ENCODE measurements around the gene PYGO2.
A peak's percentile ranks its signal among the peaks of the same experiment; 100 is the strongest.
"Not testable (repeated sequence)": the region's sequence is repeated elsewhere in the genome, so short reads cannot be mapped to it uniquely, and the experiment has no call there.

Gene PYGO2

DNA sequence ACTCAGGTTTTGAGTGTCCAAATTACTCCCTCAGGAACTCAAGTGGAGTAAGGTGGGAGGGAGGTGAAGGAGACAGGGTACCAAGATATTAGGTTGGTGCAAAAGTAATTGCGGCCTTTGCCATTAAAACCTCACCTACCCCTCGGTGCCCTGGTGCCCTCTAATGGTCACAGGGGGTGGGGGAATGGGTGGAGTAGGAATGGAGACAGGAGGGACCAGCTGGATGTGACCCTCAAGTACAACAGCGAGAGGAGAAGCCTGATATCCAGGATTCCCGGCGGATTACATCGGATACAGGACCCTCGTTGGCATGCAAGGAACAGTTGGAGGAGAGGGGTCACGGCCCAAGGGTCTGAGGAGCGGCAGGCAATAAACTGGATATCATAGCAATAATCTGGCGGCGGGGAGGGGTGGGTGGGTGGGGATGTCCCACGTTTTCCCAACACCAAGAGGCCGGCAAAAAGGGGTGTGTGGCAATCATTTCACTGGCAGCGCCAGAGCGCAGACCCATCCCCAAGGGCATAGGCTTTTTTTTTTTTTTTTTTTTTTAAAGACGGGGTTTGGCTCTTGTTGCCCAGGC, 36.7 kb upstream of the PYGO2 start:
- Histone ChIP-seq H3K27ac (replicated peaks) (no peak overlapping the region), H3K4me3 (replicated peaks; ENCODE audit: insufficient read depth, low read length) (no peak overlapping the region), H3K27me3 (ENCODE audit: insufficient read depth, poor library complexity, severe bottlenecking) (no peaks in the 10 kb centered on the region)
- DNase-seq (ENCODE audit: low read depth in 1 of 2, low spot score in 1 of 2): no peak
- TF ChIP-seq, protein P1, sequence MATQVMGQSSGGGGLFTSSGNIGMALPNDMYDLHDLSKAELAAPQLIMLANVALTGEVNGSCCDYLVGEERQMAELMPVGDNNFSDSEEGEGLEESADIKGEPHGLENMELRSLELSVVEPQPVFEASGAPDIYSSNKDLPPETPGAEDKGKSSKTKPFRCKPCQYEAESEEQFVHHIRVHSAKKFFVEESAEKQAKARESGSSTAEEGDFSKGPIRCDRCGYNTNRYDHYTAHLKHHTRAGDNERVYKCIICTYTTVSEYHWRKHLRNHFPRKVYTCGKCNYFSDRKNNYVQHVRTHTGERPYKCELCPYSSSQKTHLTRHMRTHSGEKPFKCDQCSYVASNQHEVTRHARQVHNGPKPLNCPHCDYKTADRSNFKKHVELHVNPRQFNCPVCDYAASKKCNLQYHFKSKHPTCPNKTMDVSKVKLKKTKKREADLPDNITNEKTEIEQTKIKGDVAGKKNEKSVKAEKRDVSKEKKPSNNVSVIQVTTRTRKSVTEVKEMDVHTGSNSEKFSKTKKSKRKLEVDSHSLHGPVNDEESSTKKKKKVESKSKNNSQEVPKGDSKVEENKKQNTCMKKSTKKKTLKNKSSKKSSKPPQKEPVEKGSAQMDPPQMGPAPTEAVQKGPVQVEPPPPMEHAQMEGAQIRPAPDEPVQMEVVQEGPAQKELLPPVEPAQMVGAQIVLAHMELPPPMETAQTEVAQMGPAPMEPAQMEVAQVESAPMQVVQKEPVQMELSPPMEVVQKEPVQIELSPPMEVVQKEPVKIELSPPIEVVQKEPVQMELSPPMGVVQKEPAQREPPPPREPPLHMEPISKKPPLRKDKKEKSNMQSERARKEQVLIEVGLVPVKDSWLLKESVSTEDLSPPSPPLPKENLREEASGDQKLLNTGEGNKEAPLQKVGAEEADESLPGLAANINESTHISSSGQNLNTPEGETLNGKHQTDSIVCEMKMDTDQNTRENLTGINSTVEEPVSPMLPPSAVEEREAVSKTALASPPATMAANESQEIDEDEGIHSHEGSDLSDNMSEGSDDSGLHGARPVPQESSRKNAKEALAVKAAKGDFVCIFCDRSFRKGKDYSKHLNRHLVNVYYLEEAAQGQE (IDR thresholded peaks at IDR 0.05; ENCODE audit: insufficient replicate concordance, low read depth): no peak
- TF ChIP-seq, protein P2, sequence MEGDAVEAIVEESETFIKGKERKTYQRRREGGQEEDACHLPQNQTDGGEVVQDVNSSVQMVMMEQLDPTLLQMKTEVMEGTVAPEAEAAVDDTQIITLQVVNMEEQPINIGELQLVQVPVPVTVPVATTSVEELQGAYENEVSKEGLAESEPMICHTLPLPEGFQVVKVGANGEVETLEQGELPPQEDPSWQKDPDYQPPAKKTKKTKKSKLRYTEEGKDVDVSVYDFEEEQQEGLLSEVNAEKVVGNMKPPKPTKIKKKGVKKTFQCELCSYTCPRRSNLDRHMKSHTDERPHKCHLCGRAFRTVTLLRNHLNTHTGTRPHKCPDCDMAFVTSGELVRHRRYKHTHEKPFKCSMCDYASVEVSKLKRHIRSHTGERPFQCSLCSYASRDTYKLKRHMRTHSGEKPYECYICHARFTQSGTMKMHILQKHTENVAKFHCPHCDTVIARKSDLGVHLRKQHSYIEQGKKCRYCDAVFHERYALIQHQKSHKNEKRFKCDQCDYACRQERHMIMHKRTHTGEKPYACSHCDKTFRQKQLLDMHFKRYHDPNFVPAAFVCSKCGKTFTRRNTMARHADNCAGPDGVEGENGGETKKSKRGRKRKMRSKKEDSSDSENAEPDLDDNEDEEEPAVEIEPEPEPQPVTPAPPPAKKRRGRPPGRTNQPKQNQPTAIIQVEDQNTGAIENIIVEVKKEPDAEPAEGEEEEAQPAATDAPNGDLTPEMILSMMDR (IDR thresholded peaks at IDR 0.05; ENCODE audit: insufficient read depth, low read length): peak; percentile 4
- no peak for TF ChIP-seq POLR2AphosphoS5 (IDR thresholded peaks at IDR 0.05; ENCODE audit: low read depth)
- no peak for TF ChIP-seq SPI1 (IDR thresholded peaks at IDR 0.05; ENCODE audit: borderline replicate concordance, low read depth)
- TF ChIP-seq GABPA (IDR thresholded peaks at IDR 0.05; ENCODE audit: low read depth): no peak

DNA sequence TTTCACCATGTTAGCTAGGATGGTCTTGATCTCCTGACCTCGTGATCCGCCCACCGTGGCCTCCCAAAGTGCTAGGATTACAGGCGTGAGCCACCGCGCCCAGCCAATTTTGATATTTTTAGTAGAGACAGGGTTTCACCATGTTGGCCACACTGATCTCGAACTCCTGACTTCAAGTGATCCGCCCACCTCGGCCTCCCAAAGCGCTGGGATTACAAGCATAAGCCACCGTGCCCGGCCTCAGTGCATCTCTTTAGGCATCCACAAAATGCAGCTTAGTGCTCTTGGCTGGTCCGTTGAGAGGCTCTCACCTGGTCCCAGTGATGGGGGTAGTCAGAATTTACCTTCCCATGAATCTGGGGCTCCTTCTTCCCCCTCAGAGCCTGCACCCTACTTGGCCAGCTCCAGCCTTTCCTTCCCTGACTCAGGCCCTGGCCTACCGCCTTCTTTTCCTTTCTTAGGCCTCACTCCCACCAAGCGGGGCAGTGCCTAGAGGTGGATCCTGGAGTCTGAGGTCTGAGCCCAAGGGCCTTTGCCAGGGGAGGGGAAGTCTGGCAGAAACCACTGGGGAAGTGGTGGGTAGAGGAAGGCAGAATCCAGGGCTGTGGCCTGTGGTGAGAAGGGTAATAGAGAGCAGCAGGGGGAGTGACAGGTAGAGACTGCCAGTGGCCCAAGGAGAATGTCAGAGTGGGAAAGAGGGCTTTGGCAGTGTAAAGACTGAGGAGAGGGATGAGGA, 35.6 kb upstream of the PYGO2 start:
- TF ChIP-seq, protein P2 (IDR thresholded peaks at IDR 0.05; ENCODE audit: insufficient read depth, low read length): no peak
- peak; percentile 95 for TF ChIP-seq SPI1 (IDR thresholded peaks at IDR 0.05; ENCODE audit: borderline replicate concordance, low read depth)
- TF ChIP-seq POLR2AphosphoS5 (IDR thresholded peaks at IDR 0.05; ENCODE audit: low read depth): peak; percentile 66; the same call in 1 of the 2 replicates
- peak; percentile 72 to 84 for DNase-seq (ENCODE audit: low read depth in 1 of 2, low spot score in 1 of 2)
- Histone ChIP-seq H3K4me3 (replicated peaks; ENCODE audit: insufficient read depth, low read length) (no peak overlapping the region), H3K27me3 (ENCODE audit: insufficient read depth, poor library complexity, severe bottlenecking) (no peaks in the 10 kb centered on the region), H3K27ac (replicated peaks) (no peak overlapping the region)

DNA sequence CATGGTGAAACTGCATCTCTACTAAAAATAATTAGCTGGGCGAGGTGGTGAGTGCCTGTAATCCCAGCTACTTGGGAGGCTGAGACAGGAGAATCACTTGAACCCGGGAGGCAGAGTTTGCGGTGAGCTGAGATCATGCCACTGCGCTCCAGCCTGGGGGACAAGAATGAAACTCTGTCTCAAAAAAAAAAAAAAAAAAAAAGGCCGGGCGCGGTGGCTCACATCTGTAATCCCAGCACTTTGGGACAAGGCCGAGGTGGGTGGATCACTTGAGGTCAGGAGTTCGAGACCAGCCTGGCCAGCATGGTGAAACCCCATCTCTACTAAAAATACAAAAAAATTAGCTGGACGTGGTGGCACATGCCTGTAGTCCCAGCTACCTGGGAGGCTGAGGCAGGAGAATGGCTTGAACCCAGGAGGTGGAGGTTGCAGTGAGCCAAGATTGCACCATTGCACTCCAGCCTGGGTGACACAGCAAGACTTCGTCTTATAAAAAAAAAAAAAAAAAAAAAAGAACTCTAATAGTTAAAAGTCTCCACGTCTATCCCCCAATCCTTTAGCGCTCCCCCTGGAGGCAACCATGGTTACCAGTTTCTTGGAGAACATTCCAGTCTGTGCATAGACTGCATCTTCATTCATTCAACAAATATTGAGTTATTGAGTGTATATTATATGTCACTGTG, 33.9 kb upstream of the PYGO2 start:
- peak in 1 of 2 experiments; percentile 50 for DNase-seq (ENCODE audit: low read depth in 1 of 2, low spot score in 1 of 2)
- TF ChIP-seq, protein P2 (IDR thresholded peaks at IDR 0.05; ENCODE audit: insufficient read depth, low read length): peak; percentile 26
- H3K4me3 ChIP-seq (replicated peaks; ENCODE audit: insufficient read depth, low read length); H3K27me3 ChIP-seq (ENCODE audit: insufficient read depth, poor library complexity, severe bottlenecking): not testable (repeated sequence)
- peak overlapping the region; percentile 9; the same call in 1 of the 2 replicates for H3K27ac ChIP-seq (replicated peaks)

DNA sequence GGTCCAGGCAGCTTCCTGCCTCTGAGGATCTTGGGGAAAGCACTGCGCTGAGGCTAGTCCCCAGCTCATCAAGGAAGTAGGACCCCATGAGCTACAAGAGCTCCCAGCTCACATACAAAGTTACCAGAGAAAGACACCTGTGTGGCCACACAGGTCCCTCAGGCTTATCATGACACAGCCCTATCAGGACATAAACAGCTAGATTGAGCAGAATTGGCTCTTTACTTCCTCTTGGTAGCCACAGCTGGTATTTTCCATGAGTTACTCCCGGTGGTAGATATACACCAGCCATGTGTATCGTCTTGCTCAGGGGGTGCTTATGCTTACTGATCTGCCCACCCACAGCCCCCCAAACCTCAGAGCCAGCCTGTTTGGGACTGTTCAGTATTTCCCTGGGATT, 33.0 kb upstream of the PYGO2 start:
- no peaks in the 10 kb centered on the region for H3K27me3 ChIP-seq (ENCODE audit: insufficient read depth, poor library complexity, severe bottlenecking)
- TF ChIP-seq GABPA (IDR thresholded peaks at IDR 0.05; ENCODE audit: low read depth): no peak
- TF ChIP-seq POLR2AphosphoS5 (IDR thresholded peaks at IDR 0.05; ENCODE audit: low read depth): no peak
- TF ChIP-seq, protein P1 (IDR thresholded peaks at IDR 0.05; ENCODE audit: insufficient replicate concordance, low read depth): no peak
- no peak for TF ChIP-seq SPI1 (IDR thresholded peaks at IDR 0.05; ENCODE audit: borderline replicate concordance, low read depth)
- TF ChIP-seq, protein P2 (IDR thresholded peaks at IDR 0.05; ENCODE audit: insufficient read depth, low read length): no peak
- no peak overlapping the region for H3K4me3 ChIP-seq (replicated peaks; ENCODE audit: insufficient read depth, low read length)
- no peak overlapping the region; the same call in 1 of the 2 replicates for H3K27ac ChIP-seq (replicated peaks)
- DNase-seq (ENCODE audit: low read depth in 1 of 2, low spot score in 1 of 2): no peak
